ENCODE data around the gene POC1B. TPM values are rescaled to one million over a fixed set of nuclear protein-coding genes. Genes with fewer than 3 reads are reported as not detected.

Gene POC1B
- polyA plus RNA-seq, 1 donor from 2014 or later, result 10.0 TPM

GRCh38 chr12:89497467-89497866 lies 28.4 kb downstream of the POC1B start:
- H3K9me2 ChIP-seq (ENCODE audit: insufficient read depth, low read length), result no peaks in the 10 kb centered on the region
- H3K27ac ChIP-seq (ENCODE audit: low read length), result no peak overlapping the region
- no peak overlapping the region for H3K9ac ChIP-seq (ENCODE audit: low read length)
- no peaks in the 10 kb centered on the region for H3K27me3 ChIP-seq (ENCODE audit: insufficient read depth, low read depth, low read length)
- H3K4me3 ChIP-seq (ENCODE audit: low read length), result no peak overlapping the region
- TF ChIP-seq REST (IDR thresholded peaks at IDR 0.05; ENCODE audit: borderline replicate concordance), result no peak
- TF ChIP-seq TAF1 (IDR thresholded peaks at IDR 0.05; ENCODE audit: low read depth), result no peak
- no peak for TF ChIP-seq CTCF (IDR thresholded peaks at IDR 0.05; ENCODE audit: poor library complexity, severe bottlenecking)
- no peak for TF ChIP-seq EZH2 (IDR thresholded peaks at IDR 0.05; ENCODE audit: borderline replicate concordance, insufficient read depth, low read length, poor library complexity, severe bottlenecking)
- no peak for TF ChIP-seq POLR2AphosphoS5 (IDR thresholded peaks at IDR 0.05)
- no peak for TF ChIP-seq MXI1 (conservative IDR thresholded peaks at IDR 0.05; ENCODE audit: poor library complexity, severe bottlenecking)
- no peak for TF ChIP-seq RAD21 (conservative IDR thresholded peaks at IDR 0.05)
- no peak for TF ChIP-seq SMC3 (conservative IDR thresholded peaks at IDR 0.05; ENCODE audit: poor library complexity)
- no peak for TF ChIP-seq EP300 (conservative IDR thresholded peaks at IDR 0.05; ENCODE audit: poor library complexity, severe bottlenecking)
- H3K79me2 ChIP-seq (replicated peaks; ENCODE audit: insufficient read depth, low read length), result no peaks in the 10 kb centered on the region
- no peaks in the 10 kb centered on the region for H3F3A ChIP-seq (ENCODE audit: insufficient read depth, low read length, poor library complexity, severe bottlenecking)
- H2AFZ ChIP-seq (ENCODE audit: low read depth, low read length), result no peak overlapping the region
- no peaks in the 10 kb centered on the region for H3K9me3 ChIP-seq (ENCODE audit: low read length)
- H3K36me3 ChIP-seq (ENCODE audit: insufficient read depth, low read length), result no peaks in the 10 kb centered on the region
- H4K20me1 ChIP-seq (ENCODE audit: insufficient read depth), result no peaks in the 10 kb centered on the region
- no peak overlapping the region for H3K4me2 ChIP-seq (ENCODE audit: low read length)

- H3K9me2 ChIP-seq (ENCODE audit: insufficient read depth, low read length), result no peaks in the 10 kb centered on the region
- H2AFZ ChIP-seq (ENCODE audit: low read depth, low read length), result no peak overlapping the region
- TF ChIP-seq RAD21 (conservative IDR thresholded peaks at IDR 0.05) (no peak), SMC3 (conservative IDR thresholded peaks at IDR 0.05; ENCODE audit: poor library complexity) (no peak), REST (IDR thresholded peaks at IDR 0.05; ENCODE audit: borderline replicate concordance) (no peak), POLR2AphosphoS5 (IDR thresholded peaks at IDR 0.05) (no peak), CTCF (IDR thresholded peaks at IDR 0.05; ENCODE audit: poor library complexity, severe bottlenecking) (no peak), MXI1 (conservative IDR thresholded peaks at IDR 0.05; ENCODE audit: poor library complexity, severe bottlenecking) (no peak), EP300 (conservative IDR thresholded peaks at IDR 0.05; ENCODE audit: poor library complexity, severe bottlenecking) (no peak), EZH2 (IDR thresholded peaks at IDR 0.05; ENCODE audit: borderline replicate concordance, insufficient read depth, low read length, poor library complexity, severe bottlenecking) (no peak)
- no peak overlapping the region for H3K9ac ChIP-seq (ENCODE audit: low read length)
- H3K27ac ChIP-seq (ENCODE audit: low read length), result no peak overlapping the region
- H3K79me2 ChIP-seq (replicated peaks; ENCODE audit: insufficient read depth, low read length), result no peaks in the 10 kb centered on the region
- H3K4me3 ChIP-seq (ENCODE audit: low read length), result no peak overlapping the region
- H4K20me1 ChIP-seq (ENCODE audit: insufficient read depth), result no peaks in the 10 kb centered on the region
- no peaks in the 10 kb centered on the region for H3K27me3 ChIP-seq (ENCODE audit: insufficient read depth, low read depth, low read length)
- H3K4me2 ChIP-seq (ENCODE audit: low read length), result no peak overlapping the region
- H3K36me3 ChIP-seq (ENCODE audit: insufficient read depth, low read length), result no peaks in the 10 kb centered on the region
- H3F3A ChIP-seq (ENCODE audit: insufficient read depth, low read length, poor library complexity, severe bottlenecking), result no peaks in the 10 kb centered on the region
- H3K9me3 ChIP-seq (ENCODE audit: low read length), result no peaks in the 10 kb centered on the region
These were observed 28.8 kb downstream of the POC1B start for GRCh38 chr12:89497005-89497404.

All from neural cell (in vitro differentiated cells).